Measurements from ENCODE around the gene INMT.

- TF ChIP-seq POLR2A (IDR thresholded peaks at IDR 0.05; ENCODE audit: low read length), result no peak
- TF ChIP-seq GATA1 (IDR thresholded peaks at IDR 0.05; ENCODE audit: low read depth, low read length), result no peak
Measured at GRCh38 chr7:30722187-30722586, 29.7 kb upstream of the INMT start.
